BE2C (cell line): ENCODE data around the gene TXNDC15.
"Not testable (repeated sequence)": the region's sequence is repeated elsewhere in the genome, so short reads cannot be mapped to it uniquely, and the experiment has no call there.

Source experiments
- DNase-seq: peaks from one replicate; pipeline ENCODE4 v3.0.0-alpha.2; 2020
- H3K27me3 ChIP-seq: fragments of 250-450 bp; sonication (Bioruptor Pico); 2 replicates; pipeline ENCODE4 v1.5.1; 2020; ENCODE audit warnings: mild to moderate bottlenecking
- H3K36me3 ChIP-seq: fragments of 250-450 bp; sonication (Bioruptor Pico); 2 replicates; pipeline ENCODE4 v1.5.1; 2020; ENCODE audit warnings: mild to moderate bottlenecking
- H3K4me1 ChIP-seq: fragments of 250-450 bp; sonication (Bioruptor Pico); 2 replicates; pipeline ENCODE4 v1.5.1; 2020
- H3K4me3 ChIP-seq: 2 replicates; pipeline ENCODE4 v1.5.1; 2011; ENCODE audit warnings: low read depth, low read length
- H3K9me3 ChIP-seq: fragments of 250-450 bp; sonication (Bioruptor Pico); 2 replicates; pipeline ENCODE4 v1.5.1; 2020
- CTCF ChIP-seq: IDR thresholded peaks from 2 replicates; pipeline ENCODE4 v1.5.1; 2012; ENCODE audit warnings: mild to moderate bottlenecking, low read depth, low read length

The TXNDC15 gene

DNA sequence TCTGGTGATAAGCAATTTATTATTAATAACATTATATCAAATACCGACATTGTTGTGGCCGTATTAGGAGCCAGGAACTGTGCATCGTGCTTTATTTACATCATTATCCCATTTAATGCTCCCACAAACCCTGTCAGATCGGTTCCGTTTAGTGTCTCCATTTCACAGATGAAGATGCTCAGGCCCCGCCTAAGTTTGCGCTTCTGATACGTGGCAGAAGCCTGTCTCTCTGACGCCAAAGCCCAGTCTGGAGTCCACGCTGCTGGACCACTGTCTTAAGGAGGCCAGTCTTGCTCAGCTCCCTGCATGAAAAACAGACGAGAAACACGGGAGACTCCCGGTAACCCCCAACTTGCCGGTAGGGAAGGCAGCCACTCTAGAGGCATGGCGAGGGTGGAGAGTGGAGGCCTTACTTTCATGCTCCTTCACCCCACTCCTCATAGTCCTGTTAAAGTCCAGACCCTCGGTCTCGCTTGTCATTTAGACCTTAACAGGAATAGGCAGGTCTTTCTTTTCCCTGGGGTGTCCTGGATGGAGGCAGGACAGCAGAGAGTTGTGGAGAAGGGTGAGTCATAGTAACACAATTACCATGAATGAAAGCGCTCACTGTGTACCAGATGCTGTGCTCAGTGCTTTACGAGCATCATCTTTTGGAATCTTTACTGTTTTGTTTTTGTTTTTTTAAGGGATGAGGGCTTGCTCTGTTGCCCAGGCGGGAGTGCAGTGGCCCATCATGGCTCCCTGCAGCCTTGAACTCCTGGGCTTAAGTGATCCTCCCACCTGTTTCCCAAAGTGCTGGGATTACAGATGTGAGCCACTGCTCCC, 872 bp downstream of the TXNDC15 start:
- TF ChIP-seq CTCF = no peak
- no peaks in the 10 kb centered on the region for H3K36me3 ChIP-seq
- H3K9me3 ChIP-seq = no peaks in the 10 kb centered on the region
- peaks cover 18% of the 10 kb centered on the region for H3K4me1 ChIP-seq
- H3K4me3 ChIP-seq = peak overlapping the region; percentile 86
- DNase-seq = peak; percentile 83
- no peaks in the 10 kb centered on the region for H3K27me3 ChIP-seq

GRCh38 chr5:134877159-134877558, 3.0 kb downstream of the TXNDC15 start:
- TF ChIP-seq CTCF = no peak
- Histone ChIP-seq H3K4me1 (peaks cover 18% of the 10 kb centered on the region), H3K4me3 (no peak overlapping the region), H3K9me3 (no peaks in the 10 kb centered on the region), H3K36me3 (no peaks in the 10 kb centered on the region), H3K27me3 (no peaks in the 10 kb centered on the region)
- no peak for DNase-seq

GRCh38 chr5:134878403-134878802, 4.2 kb downstream of the TXNDC15 start:
- Histone ChIP-seq H3K4me1 (peaks cover 9% of the 10 kb centered on the region), H3K27me3 (no peaks in the 10 kb centered on the region), H3K4me3 (no peak overlapping the region), H3K9me3 (no peaks in the 10 kb centered on the region), H3K36me3 (no peaks in the 10 kb centered on the region)
- no peak for TF ChIP-seq CTCF
- DNase-seq = no peak

DNA sequence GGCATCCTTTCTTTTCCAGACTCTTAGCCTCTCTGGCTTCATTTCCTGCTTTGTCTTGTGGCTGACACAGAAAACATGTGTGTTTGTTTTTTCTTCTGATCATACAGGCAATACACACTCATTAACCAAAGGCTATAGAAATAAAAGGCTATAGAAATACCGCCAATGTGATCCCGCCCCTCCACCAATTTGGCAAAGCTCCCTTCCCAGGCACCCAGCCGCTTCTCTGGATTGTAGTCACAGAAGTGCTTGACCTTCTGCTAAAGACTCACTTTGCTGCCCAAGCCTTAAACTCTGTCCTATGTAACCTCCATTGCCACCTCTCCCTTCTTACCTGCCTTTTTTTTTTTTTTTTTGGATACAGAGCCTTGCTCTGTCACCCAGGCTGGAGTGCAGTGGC, 5.3 kb downstream of the TXNDC15 start:
- TF ChIP-seq CTCF = no peak
- DNase-seq = no peak
- no peaks in the 10 kb centered on the region for H3K9me3 ChIP-seq
- no peak overlapping the region for H3K4me3 ChIP-seq
- no peaks in the 10 kb centered on the region for H3K36me3 ChIP-seq
- no peaks in the 10 kb centered on the region for H3K27me3 ChIP-seq
- peaks cover 5% of the 10 kb centered on the region; the same call in 1 of the 2 replicates for H3K4me1 ChIP-seq

- not testable (repeated sequence) for H3K9me3 ChIP-seq, H3K36me3 ChIP-seq, H3K4me1 ChIP-seq, H3K4me3 ChIP-seq, H3K27me3 ChIP-seq, DNase-seq
These were observed 6.8 kb downstream of the TXNDC15 start for GRCh38 chr5:134880937-134881336.

- H3K36me3 ChIP-seq, H3K4me1 ChIP-seq, H3K27me3 ChIP-seq, H3K4me3 ChIP-seq, H3K9me3 ChIP-seq, DNase-seq: not testable (repeated sequence)
These were observed 7.5 kb downstream of the TXNDC15 start for GRCh38 chr5:134881711-134882110.

- TF ChIP-seq CTCF = no peak
- Histone ChIP-seq H3K9me3 (no peaks in the 10 kb centered on the region), H3K27me3 (no peaks in the 10 kb centered on the region), H3K4me3 (no peak overlapping the region), H3K36me3 (peaks cover 7% of the 10 kb centered on the region), H3K4me1 (no peaks in the 10 kb centered on the region)
- no peak for DNase-seq
These were observed 13.5 kb downstream of the TXNDC15 start for GRCh38 chr5:134887593-134888159.
